SU-DHL-6 (cell line): ENCODE data around the gene REM2.

Experiments
- H2AFZ ChIP-seq: fragments of 200-600 bp; sonication (generic); 2 replicates; pipeline ENCODE4 v1.6.1; 2014; ENCODE audit warnings: low read depth, mild to moderate bottlenecking, moderate library complexity, mixed read lengths, antibody characterized with exemption, low read length; ENCODE audit not compliant: severe bottlenecking
- H3F3A ChIP-seq: fragments of 200-600 bp; shearing (Covaris generic); 2 replicates; pipeline ENCODE4 v1.6.0; 2016; ENCODE audit warnings: antibody characterized with exemption, mild to moderate bottlenecking; ENCODE audit not compliant: insufficient read depth
- H3K27ac ChIP-seq: fragments of 200-600 bp; sonication (generic); 2 replicates; pipeline ENCODE4 v1.5.1; 2016; ENCODE audit warnings: low read depth, mild to moderate bottlenecking, low read length, moderate library complexity, mixed read lengths
- H3K27me3 ChIP-seq: fragments of 200-600 bp; sonication (generic), shearing (Covaris generic); 2 replicates; pipeline ENCODE4 v1.6.0; 2014; ENCODE audit warnings: mild to moderate bottlenecking, low read length
- H3K36me3 ChIP-seq: fragments of 200-600 bp; sonication (generic); 2 replicates; pipeline ENCODE4 v1.6.1; 2014; ENCODE audit warnings: mild to moderate bottlenecking, low read length, mixed read lengths
- H3K4me2 ChIP-seq: fragments of 300-600, 200-600 bp; shearing (Covaris generic), sonication (generic); 2 replicates; pipeline ENCODE4 v1.6.0; 2014; ENCODE audit warnings: low read length, low read depth, mild to moderate bottlenecking; ENCODE audit not compliant: poor library complexity, severe bottlenecking
- H3K4me3 ChIP-seq: fragments of 200-600 bp; sonication (generic); 2 replicates; pipeline ENCODE4 v1.5.1; 2014; ENCODE audit warnings: antibody characterized with exemption, low read length, mild to moderate bottlenecking, mixed read lengths; ENCODE audit not compliant: insufficient read depth, poor library complexity, severe bottlenecking
- H3K79me2 ChIP-seq: fragments of 200-600 bp; sonication (generic); 2 replicates; pipeline ENCODE4 v1.6.1; 2014; ENCODE audit warnings: mild to moderate bottlenecking, low read length, moderate library complexity; ENCODE audit not compliant: insufficient read depth
- H3K9ac ChIP-seq: fragments of 200-600 bp; sonication (generic); 2 replicates; pipeline ENCODE4 v1.7.0; 2014; ENCODE audit warnings: mild to moderate bottlenecking, low read length
- H3K9me2 ChIP-seq: fragments of 200-600 bp; sonication (generic); replicated peaks from 2 replicates; pipeline ENCODE4 v1.6.1; 2014; ENCODE audit warnings: low read length; ENCODE audit not compliant: insufficient read depth
- H3K9me3 ChIP-seq: fragments of 200-600 bp; sonication (generic); 2 replicates; pipeline ENCODE4 v1.6.1; 2014; ENCODE audit warnings: low read length, mixed read lengths; ENCODE audit not compliant: insufficient read depth
- H4K20me1 ChIP-seq: fragments of 200-600 bp; sonication (generic); 2 replicates; pipeline ENCODE4 v1.6.1; 2014; ENCODE audit warnings: low read depth, mild to moderate bottlenecking, antibody characterized with exemption, low read length, moderate library complexity, mixed read lengths
- EZH2phosphoT487 ChIP-seq: fragments of 200-600 bp; sonication (generic), shearing (Covaris generic); conservative IDR thresholded peaks from 2 replicates; pipeline ENCODE4 v1.6.1; 2018; ENCODE audit warnings: mild to moderate bottlenecking, antibody characterized with exemption, low read length, moderate library complexity, mixed read lengths
- TF ChIP-seq, protein P1 (sequence below): fragments of 200-600 bp; sonication (generic); IDR thresholded peaks from one replicate; pipeline ENCODE4 v1.5.1; 2017; ENCODE audit warnings: antibody characterized with exemption, mild to moderate bottlenecking, low read length, moderate library complexity; ENCODE audit not compliant: insufficient read depth, poor library complexity, severe bottlenecking

Gene REM2

GRCh38 chr14:22882064-22882463 is 958 bp upstream of the REM2 start:
- Histone ChIP-seq H3K79me2 (no peaks in the 10 kb centered on the region), H3K27me3 (no peaks in the 10 kb centered on the region), H3F3A (peaks cover 9% of the 10 kb centered on the region), H3K9me3 (no peaks in the 10 kb centered on the region), H3K27ac (no peak overlapping the region), H4K20me1 (no peaks in the 10 kb centered on the region), H3K36me3 (no peaks in the 10 kb centered on the region), H3K9me2 (no peaks in the 10 kb centered on the region), H2AFZ (no peak overlapping the region), H3K9ac (no peak overlapping the region), H3K4me2 (no peak overlapping the region), H3K4me3 (no peak overlapping the region)
- TF ChIP-seq, protein P1, sequence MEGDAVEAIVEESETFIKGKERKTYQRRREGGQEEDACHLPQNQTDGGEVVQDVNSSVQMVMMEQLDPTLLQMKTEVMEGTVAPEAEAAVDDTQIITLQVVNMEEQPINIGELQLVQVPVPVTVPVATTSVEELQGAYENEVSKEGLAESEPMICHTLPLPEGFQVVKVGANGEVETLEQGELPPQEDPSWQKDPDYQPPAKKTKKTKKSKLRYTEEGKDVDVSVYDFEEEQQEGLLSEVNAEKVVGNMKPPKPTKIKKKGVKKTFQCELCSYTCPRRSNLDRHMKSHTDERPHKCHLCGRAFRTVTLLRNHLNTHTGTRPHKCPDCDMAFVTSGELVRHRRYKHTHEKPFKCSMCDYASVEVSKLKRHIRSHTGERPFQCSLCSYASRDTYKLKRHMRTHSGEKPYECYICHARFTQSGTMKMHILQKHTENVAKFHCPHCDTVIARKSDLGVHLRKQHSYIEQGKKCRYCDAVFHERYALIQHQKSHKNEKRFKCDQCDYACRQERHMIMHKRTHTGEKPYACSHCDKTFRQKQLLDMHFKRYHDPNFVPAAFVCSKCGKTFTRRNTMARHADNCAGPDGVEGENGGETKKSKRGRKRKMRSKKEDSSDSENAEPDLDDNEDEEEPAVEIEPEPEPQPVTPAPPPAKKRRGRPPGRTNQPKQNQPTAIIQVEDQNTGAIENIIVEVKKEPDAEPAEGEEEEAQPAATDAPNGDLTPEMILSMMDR, result no peak
- no peak for TF ChIP-seq EZH2phosphoT487

- Histone ChIP-seq H3K4me2 (no peak overlapping the region), H3K9me3 (no peaks in the 10 kb centered on the region), H3K9ac (no peak overlapping the region), H4K20me1 (no peaks in the 10 kb centered on the region), H3K9me2 (no peaks in the 10 kb centered on the region), H3K27ac (no peak overlapping the region), H3K79me2 (no peaks in the 10 kb centered on the region), H2AFZ (no peak overlapping the region), H3K27me3 (no peaks in the 10 kb centered on the region), H3K4me3 (no peak overlapping the region), H3K36me3 (no peaks in the 10 kb centered on the region), H3F3A (peaks cover 15% of the 10 kb centered on the region)
- TF ChIP-seq EZH2phosphoT487, result no peak
- TF ChIP-seq, protein P1, result no peak
Observed at GRCh38 chr14:22882529-22883172, 371 bp upstream of the REM2 start.

- Histone ChIP-seq H3K27me3 (no peaks in the 10 kb centered on the region), H3K9me2 (no peaks in the 10 kb centered on the region), H3K79me2 (no peaks in the 10 kb centered on the region), H3K9ac (no peak overlapping the region), H3K4me2 (no peak overlapping the region), H3K36me3 (no peaks in the 10 kb centered on the region), H4K20me1 (no peaks in the 10 kb centered on the region), H2AFZ (no peak overlapping the region), H3K27ac (no peak overlapping the region), H3F3A (peaks cover 24% of the 10 kb centered on the region), H3K4me3 (no peak overlapping the region), H3K9me3 (no peaks in the 10 kb centered on the region)
- TF ChIP-seq, protein P1, result no peak
- no peak for TF ChIP-seq EZH2phosphoT487
Observed at GRCh38 chr14:22884076-22884737, 1.2 kb downstream of the REM2 start.
